ENCODE data around the gene GOLGA6D.
"Not testable (repeated sequence)": the region's sequence is repeated elsewhere in the genome, so short reads cannot be mapped to it uniquely, and the experiment has no call there.

Gene GOLGA6D

GRCh38 chr15:75278497-75278896 is 4.1 kb upstream of the GOLGA6D start:
- DNase-seq (ENCODE audit: low read depth, low spot score), result peak; percentile 39

- not testable (repeated sequence) for DNase-seq (ENCODE audit: low read depth, low spot score)
Observed at GRCh38 chr15:75284152-75284551, 1.5 kb downstream of the GOLGA6D start.

- not testable (repeated sequence) for DNase-seq (ENCODE audit: low read depth, low spot score)
Observed at GRCh38 chr15:75293660-75294059, 11.0 kb downstream of the GOLGA6D start.

- DNase-seq (ENCODE audit: low read depth, low spot score), result not testable (repeated sequence)
Observed at GRCh38 chr15:75298541-75299310, 16.1 kb downstream of the GOLGA6D start.

GRCh38 chr15:75299311-75299688 is 16.7 kb downstream of the GOLGA6D start:
- not testable (repeated sequence) for DNase-seq (ENCODE audit: low read depth, low spot score)

- peak; percentile 31 for DNase-seq (ENCODE audit: low read depth, low spot score)
Observed at GRCh38 chr15:75300026-75300425, 17.4 kb downstream of the GOLGA6D start.

GRCh38 chr15:75302318-75302717 is 19.7 kb downstream of the GOLGA6D start:
- DNase-seq (ENCODE audit: low read depth, low spot score), result no peak

GRCh38 chr15:75302753-75303152 is 20.1 kb downstream of the GOLGA6D start:
- DNase-seq (ENCODE audit: low read depth, low spot score), result not testable (repeated sequence)

GRCh38 chr15:75306188-75306587 is 23.6 kb downstream of the GOLGA6D start:
- DNase-seq (ENCODE audit: low read depth, low spot score), result no peak

- DNase-seq (ENCODE audit: low read depth, low spot score), result peak; percentile 71
Observed at GRCh38 chr15:75307778-75308390, 25.2 kb downstream of the GOLGA6D start.

GRCh38 chr15:75309711-75310110 is 27.1 kb downstream of the GOLGA6D start:
- DNase-seq (ENCODE audit: low read depth, low spot score), result no peak

- not testable (repeated sequence) for DNase-seq (ENCODE audit: low read depth, low spot score)
Observed at GRCh38 chr15:75312548-75312947, 29.9 kb downstream of the GOLGA6D start.

GRCh38 chr15:75313116-75313845 is 30.6 kb downstream of the GOLGA6D start:
- DNase-seq (ENCODE audit: low read depth, low spot score), result no peak

- DNase-seq (ENCODE audit: low read depth, low spot score), result no peak
Observed at GRCh38 chr15:75314552-75315290, 32.1 kb downstream of the GOLGA6D start.

- DNase-seq (ENCODE audit: low read depth, low spot score), result not testable (repeated sequence)
Observed at GRCh38 chr15:75319231-75319897, 36.7 kb downstream of the GOLGA6D start.

GRCh38 chr15:75321711-75322110 is 39.1 kb downstream of the GOLGA6D start:
- no peak for DNase-seq (ENCODE audit: low read depth, low spot score)

GRCh38 chr15:75325922-75326321 is 43.3 kb downstream of the GOLGA6D start:
- DNase-seq (ENCODE audit: low read depth, low spot score), result no peak

GRCh38 chr15:75327005-75327404 is 44.4 kb downstream of the GOLGA6D start:
- DNase-seq (ENCODE audit: low read depth, low spot score), result no peak

- DNase-seq (ENCODE audit: low read depth, low spot score), result no peak
Observed at GRCh38 chr15:75327491-75327890, 44.9 kb downstream of the GOLGA6D start.

- no peak for DNase-seq (ENCODE audit: low read depth, low spot score)
Observed at GRCh38 chr15:75328493-75329314, 46.1 kb downstream of the GOLGA6D start.

Measured in ELF-1 (cell line).